Right atrium auricular region (tissue), 2 donors: Measurements from ENCODE around the gene TBC1D14. TPM values are rescaled to one million over a fixed set of nuclear protein-coding genes. Genes with fewer than 3 reads are reported as not detected.
"Not testable (repeated sequence)": the region's sequence is repeated elsewhere in the genome, so short reads cannot be mapped to it uniquely, and the experiment has no call there.

Source experiments
- DNase-seq: peaks from one replicate; pipeline ENCODE4 v3.0.0-alpha.2; 2019; ENCODE audit warnings: low spot score
- H3K27ac ChIP-seq, 2 donors: fragments of 200-600 bp; sonication (generic); 1 replicate in 1 of 2; 2 replicates in 1 of 2; pipeline ENCODE4 v1.5.1; 2016 to 2019
- H3K27me3 ChIP-seq, 2 donors: fragments of 200-600 bp; sonication (generic); one replicate each; pipeline versions ENCODE4 v1.5.1 to v1.6.0; 2017 to 2019
- H3K36me3 ChIP-seq: fragments of 200-600 bp; sonication (generic); one replicate; pipeline ENCODE4 v1.5.1; 2016
- H3K4me1 ChIP-seq, 2 donors: fragments of 200-600 bp; sonication (generic); one replicate each; pipeline versions ENCODE4 v1.5.1 to v1.6.0; 2017 to 2019
- H3K4me3 ChIP-seq, 2 donors: fragments of 200-600 bp; sonication (generic); 1 replicate in 1 of 2; 2 replicates in 1 of 2; pipeline ENCODE4 v1.5.1; 2017 to 2019; ENCODE audit warnings: mild to moderate bottlenecking in 1 of 2, moderate library complexity in 1 of 2
- H3K9me3 ChIP-seq, 2 donors: fragments of 200-600 bp; sonication (generic); one replicate each; pipeline ENCODE4 v1.5.1; 2019
- total RNA-seq, 2 donors: library from RNA; depleted of rRNA; stranded (reverse); fragments of >200 nt; gene quantifications; one replicate each; pipeline ENCODE4 v1.1.0, GENCODE V29; 2016
- TF ChIP-seq, protein P1 (sequence below), 2 donors: fragments of 200-600 bp; sonication (generic); IDR thresholded peaks; one replicate each; pipeline ENCODE4 v1.5.1; 2019; ENCODE audit warnings: antibody characterized with exemption in 2 of 2

The TBC1D14 gene
- total RNA-seq, 2 donors from 2014 or later, result 33.7 to 34.0 TPM

DNA sequence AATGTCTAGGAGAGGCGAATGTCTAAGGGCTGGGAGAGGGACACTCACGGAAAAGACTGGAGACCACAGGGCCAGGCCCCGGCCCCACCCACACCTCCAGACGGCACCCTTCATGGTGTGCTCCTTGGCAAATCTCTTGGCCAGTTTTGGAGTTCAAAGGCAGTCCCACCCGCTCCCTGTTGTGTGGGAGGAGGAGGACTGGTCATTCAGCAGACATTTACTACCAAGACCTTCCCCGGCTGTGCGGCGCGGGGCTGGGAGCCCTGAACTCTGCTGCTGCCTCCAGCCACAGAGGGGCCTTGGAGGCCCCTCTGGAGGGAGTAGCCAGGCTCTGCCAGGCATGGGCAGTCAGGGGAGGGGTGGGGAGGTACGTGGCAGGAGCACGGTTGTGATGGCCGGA lies 8.7 kb upstream of the TBC1D14 start:
- H3K36me3 ChIP-seq, result no peaks in the 10 kb centered on the region
- H3K4me1 ChIP-seq, result peaks cover 0 to 10% of the 10 kb centered on the region in 2 donors
- no peak overlapping the region for H3K27ac ChIP-seq
- H3K27me3 ChIP-seq, result no peaks in the 10 kb centered on the region
- H3K9me3 ChIP-seq, result no peaks in the 10 kb centered on the region
- TF ChIP-seq, protein P1, sequence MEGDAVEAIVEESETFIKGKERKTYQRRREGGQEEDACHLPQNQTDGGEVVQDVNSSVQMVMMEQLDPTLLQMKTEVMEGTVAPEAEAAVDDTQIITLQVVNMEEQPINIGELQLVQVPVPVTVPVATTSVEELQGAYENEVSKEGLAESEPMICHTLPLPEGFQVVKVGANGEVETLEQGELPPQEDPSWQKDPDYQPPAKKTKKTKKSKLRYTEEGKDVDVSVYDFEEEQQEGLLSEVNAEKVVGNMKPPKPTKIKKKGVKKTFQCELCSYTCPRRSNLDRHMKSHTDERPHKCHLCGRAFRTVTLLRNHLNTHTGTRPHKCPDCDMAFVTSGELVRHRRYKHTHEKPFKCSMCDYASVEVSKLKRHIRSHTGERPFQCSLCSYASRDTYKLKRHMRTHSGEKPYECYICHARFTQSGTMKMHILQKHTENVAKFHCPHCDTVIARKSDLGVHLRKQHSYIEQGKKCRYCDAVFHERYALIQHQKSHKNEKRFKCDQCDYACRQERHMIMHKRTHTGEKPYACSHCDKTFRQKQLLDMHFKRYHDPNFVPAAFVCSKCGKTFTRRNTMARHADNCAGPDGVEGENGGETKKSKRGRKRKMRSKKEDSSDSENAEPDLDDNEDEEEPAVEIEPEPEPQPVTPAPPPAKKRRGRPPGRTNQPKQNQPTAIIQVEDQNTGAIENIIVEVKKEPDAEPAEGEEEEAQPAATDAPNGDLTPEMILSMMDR (IDR thresholded peaks at IDR 0.05), result no peak
- H3K4me3 ChIP-seq, result no peak overlapping the region
- no peak for DNase-seq

DNA sequence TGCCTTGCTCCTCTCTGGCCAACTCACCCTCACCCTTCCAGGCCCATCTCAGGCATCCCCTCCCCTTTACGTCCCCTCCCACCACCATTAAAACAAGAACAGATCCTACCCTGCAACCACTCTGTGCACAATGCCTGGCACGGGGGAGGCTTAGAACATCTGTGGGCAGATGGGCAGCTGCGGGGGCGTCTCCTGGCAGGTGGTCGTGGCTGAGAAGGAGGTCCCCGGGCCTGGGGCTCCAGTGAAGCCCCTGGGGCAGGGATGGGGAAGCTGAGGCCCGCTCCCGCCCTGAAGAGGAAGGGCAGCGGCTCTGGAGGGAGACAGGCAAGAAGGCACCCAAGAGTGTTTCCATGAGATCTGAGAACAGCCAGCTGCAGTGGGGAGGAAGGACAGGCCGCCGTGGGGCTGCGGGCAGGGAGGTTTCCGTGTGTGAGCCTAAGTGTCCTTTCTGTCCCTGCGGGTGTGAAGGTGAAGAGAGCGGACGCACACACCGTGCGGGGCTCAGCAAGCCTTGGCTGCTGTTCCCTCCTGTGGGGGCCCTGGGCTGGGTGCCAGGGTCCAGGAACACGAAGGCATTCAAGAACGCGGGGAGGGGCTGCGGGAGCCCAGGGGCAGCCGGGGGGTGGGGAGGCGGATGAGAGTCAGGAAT lies 7.8 kb upstream of the TBC1D14 start:
- H3K4me3 ChIP-seq, result no peak overlapping the region
- DNase-seq, result no peak
- H3K9me3 ChIP-seq, result no peaks in the 10 kb centered on the region
- no peak overlapping the region for H3K27ac ChIP-seq
- H3K27me3 ChIP-seq, result no peaks in the 10 kb centered on the region
- TF ChIP-seq, protein P1 (IDR thresholded peaks at IDR 0.05), result no peak
- H3K36me3 ChIP-seq, result no peaks in the 10 kb centered on the region
- peaks cover 0 to 10% of the 10 kb centered on the region in 2 donors for H3K4me1 ChIP-seq

DNA sequence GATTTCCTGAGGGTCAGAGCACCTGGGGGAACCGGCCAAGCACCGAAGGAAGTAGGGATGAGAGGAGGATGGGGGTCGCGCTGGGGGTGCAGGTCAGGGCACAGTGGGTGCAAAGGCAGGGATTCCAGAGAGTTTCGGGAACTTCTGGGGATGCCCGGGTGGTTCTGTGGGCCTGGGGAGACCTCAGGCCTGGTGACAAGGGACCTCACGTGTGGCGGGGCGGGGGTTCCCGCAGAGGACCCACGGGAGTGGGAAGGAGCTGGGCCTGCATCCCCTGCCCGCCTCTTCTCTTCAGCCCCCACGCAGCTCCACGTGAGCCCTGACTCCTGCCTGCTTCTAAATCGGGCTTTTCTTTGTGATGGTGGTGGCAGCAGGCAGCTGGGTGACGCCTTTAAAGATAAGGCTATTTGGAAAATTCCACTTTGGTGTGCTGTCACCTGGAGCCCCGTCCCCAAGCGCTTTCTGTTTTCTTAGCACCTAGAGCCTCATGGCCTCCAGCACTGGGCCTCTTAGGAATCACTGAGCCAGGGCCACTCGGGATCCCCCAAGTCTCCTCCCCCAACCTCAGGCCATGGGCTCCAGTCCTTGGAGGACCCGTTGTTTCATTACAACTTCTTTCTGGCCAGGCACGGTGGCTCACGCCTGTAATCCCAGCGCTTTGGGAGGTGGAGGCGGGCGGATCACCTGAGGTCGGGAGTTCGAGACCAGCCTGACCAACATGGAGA lies 7.1 kb upstream of the TBC1D14 start:
- Histone ChIP-seq H3K4me1 (peaks cover 0 to 12% of the 10 kb centered on the region in 2 donors), H3K36me3 (no peaks in the 10 kb centered on the region), H3K27ac (no peak overlapping the region), H3K27me3 (no peaks in the 10 kb centered on the region), H3K4me3 (no peak overlapping the region), H3K9me3 (no peaks in the 10 kb centered on the region)
- no peak for DNase-seq
- TF ChIP-seq, protein P1 (IDR thresholded peaks at IDR 0.05), result no peak

DNA sequence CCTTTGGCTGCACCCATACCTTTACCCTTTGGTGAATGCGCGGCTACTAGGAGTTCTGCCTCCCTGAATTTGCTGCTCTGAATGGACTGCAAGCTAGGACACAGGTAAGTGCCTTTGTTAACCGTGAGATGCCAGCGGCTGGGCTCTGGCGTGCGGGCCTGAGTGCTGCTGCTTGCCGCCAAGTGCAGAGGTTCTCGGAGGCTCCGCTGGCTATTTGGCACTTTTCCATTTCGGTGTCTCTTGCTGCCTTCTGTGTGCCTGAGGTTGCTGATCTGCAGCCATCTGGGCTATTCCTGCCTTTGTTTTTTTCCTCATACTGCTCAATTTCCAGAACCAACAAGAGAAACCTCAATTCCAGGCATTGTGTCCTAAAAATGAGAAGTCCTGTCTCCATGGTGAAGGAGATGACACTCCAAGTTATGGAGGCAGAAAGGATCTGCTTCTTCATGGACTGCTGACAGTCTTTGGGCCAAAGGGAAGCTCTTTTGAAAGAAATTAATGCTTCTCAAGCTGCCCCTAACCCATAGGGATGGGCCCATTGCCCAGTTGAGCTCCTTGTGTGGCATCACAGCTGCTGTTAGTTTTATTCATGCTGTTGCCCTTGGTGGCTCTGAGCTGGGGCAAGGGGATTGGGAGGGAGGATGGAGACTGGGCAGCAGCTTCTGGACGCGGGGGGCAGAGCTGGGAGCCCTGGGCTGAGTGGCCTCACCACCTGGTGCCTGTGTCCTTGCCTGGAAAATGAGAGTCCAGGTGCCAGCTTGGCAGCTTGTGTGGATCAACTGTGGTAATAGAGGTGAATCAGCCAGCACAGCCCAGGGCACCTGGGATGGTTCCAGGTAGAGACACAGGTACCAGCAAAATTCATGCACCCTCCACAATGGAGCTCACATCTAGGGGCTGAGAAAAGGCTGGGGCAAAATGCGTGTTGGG lies 3.8 kb upstream of the TBC1D14 start:
- no peaks in the 10 kb centered on the region for H3K36me3 ChIP-seq
- no peak overlapping the region for H3K27ac ChIP-seq
- no peak overlapping the region for H3K4me3 ChIP-seq
- no peaks in the 10 kb centered on the region for H3K9me3 ChIP-seq
- H3K4me1 ChIP-seq, result peaks cover 0 to 36% of the 10 kb centered on the region in 2 donors
- H3K27me3 ChIP-seq, result no peaks in the 10 kb centered on the region
- DNase-seq, result no peak
- TF ChIP-seq, protein P1 (IDR thresholded peaks at IDR 0.05), result no peak

DNA sequence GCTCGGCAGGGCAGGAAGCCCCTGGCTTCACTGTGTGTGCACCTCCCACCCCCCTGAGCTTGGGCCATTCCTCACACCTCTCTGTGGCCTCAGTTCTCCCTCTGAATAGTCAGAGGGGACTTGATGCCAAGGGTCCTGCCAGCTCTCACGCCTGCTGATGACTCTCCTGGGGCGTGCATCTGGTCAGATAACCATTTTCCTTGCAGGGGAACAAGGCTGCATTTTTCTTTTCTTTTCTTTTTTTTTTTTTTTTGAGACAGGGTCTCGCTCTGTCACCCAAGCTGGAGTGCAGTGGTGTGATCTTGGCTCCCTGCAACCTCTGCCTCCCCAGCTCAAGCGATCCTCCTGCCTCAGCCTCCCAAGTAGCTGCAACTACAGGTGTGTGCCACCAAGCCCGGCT lies 3.1 kb upstream of the TBC1D14 start:
- H3K36me3 ChIP-seq, H3K27me3 ChIP-seq, H3K4me3 ChIP-seq, H3K27ac ChIP-seq, DNase-seq, H3K9me3 ChIP-seq: not testable (repeated sequence)
- H3K4me1 ChIP-seq, result peaks cover 0 to 43% of the 10 kb centered on the region in 2 donors
